ENCODE measurements around the gene CDKAL1.
"Not testable (repeated sequence)": the region's sequence is repeated elsewhere in the genome, so short reads cannot be mapped to it uniquely, and the experiment has no call there.

GRCh38 chr6:21055480-21055879 is 521.2 kb downstream of the CDKAL1 start:
- TF ChIP-seq ZEB2 (IDR thresholded peaks at IDR 0.05); GTF2F1 (IDR thresholded peaks at IDR 0.05; ENCODE audit: low read depth, low read length); POLR2A (conservative IDR thresholded peaks at IDR 0.05); ATF7 (IDR thresholded peaks at IDR 0.05): not testable (repeated sequence)

Measured in K562 (cell line).